GM19455 (cell line): Measurements from ENCODE around the gene ROCK2.
A peak's percentile ranks its signal among the peaks of the same experiment; 100 is the strongest.
"Not testable (repeated sequence)": the region's sequence is repeated elsewhere in the genome, so short reads cannot be mapped to it uniquely, and the experiment has no call there.

Experiments
- ATAC-seq: cut with Tn5 transposase; IDR thresholded peaks from one replicate; pipeline ENCODE4 v1.9.1; 2021; ENCODE audit not compliant: unreplicated experiment

Gene ROCK2

DNA sequence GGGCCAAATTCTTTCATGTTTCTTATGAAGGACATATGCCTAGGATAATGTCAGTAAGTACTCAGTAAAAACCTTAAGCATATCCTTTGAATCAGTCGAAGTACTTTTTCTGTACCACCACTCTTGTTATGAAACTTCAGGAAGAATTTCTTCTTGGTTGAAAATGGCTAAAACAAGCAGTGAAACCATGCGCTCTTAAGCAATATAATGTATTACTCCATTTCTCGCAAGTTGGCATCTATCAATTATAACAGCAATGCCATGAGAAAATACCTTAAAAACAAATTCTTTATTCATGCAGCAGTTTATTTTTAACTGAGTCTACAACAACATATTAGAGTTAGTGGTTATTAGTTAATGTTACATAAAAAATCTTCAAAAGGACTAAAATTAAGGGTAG, 148.2 kb downstream of the ROCK2 start:
- ATAC-seq: no peak

DNA sequence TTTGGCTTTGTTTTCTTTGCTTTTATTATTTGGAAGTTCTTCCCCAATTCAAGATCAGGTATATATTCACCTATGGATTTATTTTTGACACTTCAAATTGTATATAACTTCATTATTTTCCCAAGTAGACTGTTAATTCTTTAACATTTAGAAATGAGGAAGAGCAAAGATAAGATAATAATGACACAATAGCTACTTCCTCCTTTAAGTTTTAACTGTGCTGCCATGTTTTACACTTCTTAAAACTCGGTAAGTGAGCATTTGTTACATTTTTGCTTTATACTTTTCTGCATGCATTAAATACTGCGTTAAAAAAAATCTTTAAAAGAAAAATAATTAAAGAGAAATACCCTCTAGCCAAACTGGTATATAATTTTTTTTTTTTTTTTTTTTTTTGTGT, 156.7 kb downstream of the ROCK2 start:
- ATAC-seq: no peak

DNA sequence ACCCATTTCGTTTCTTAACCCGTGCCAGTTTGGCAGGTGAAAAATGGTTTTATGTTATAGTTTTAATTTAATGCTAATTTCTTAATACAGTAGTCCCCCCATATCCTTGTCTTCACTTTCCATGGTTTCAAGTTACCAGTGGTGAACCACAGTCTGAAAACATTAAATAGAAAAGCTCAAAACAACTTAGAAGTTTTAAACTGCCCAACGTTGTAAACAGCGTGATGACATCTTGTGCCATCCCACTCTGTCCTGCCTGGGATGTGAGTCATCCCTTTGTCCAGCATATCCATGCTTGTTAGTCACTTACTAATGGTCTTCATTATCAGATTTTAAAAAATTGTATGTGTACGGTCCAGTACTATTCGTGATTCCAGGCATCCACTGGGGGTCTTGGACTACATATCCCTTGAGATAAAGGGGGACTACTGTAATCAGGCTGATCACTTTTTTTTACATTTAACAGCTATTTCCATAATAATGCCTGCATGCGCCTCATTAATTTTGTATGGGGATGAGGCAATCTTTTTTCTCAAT, 157.3 kb downstream of the ROCK2 start:
- ATAC-seq: no peak

- ATAC-seq: no peak
Measured at GRCh38 chr2:11186145-11186544, 158.3 kb downstream of the ROCK2 start.

DNA sequence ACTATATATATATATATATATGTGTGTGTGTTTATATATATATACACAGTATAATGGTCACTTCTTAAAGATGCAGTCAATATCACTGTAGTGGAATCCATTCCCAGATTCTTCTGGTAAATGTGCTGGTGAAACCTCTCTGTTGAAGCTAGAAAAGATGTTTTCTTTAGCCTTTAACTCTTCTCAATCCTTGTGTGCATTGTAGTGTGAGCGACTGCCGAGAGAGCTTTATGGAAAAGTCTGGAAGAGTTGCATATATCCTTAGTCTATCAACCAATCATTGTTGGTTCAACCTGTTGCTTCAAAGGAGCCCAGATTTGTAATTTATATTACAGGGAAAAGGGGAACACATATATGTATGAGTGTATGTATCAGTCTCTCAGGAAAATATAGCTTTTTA, 161.5 kb downstream of the ROCK2 start:
- ATAC-seq: no peak

GRCh38 chr2:11180653-11181052, 163.8 kb downstream of the ROCK2 start:
- ATAC-seq: no peak

DNA sequence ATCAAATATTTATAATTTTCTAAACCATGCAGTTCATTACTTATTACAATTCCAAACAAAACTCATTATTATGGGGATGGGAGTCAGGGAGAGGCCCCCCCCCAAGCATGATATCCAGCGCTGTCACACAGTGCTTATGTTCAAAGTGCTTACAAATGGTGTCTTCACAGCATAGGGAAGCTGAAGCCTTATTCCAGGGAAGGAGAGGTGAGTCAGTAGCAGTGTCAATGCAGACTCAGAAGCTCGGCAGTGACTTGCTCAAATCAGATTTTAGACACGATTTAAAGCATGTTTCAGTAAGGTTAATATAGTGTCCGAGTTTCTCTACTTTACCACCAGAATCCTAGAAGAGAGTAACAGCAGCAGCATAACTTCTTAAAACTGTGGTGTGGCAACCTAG, 164.5 kb downstream of the ROCK2 start:
- no peak for ATAC-seq

GRCh38 chr2:11179196-11179595, 165.2 kb downstream of the ROCK2 start:
- no peak for ATAC-seq

- no peak for ATAC-seq
Measured at GRCh38 chr2:11177871-11178690, 166.4 kb downstream of the ROCK2 start.

DNA sequence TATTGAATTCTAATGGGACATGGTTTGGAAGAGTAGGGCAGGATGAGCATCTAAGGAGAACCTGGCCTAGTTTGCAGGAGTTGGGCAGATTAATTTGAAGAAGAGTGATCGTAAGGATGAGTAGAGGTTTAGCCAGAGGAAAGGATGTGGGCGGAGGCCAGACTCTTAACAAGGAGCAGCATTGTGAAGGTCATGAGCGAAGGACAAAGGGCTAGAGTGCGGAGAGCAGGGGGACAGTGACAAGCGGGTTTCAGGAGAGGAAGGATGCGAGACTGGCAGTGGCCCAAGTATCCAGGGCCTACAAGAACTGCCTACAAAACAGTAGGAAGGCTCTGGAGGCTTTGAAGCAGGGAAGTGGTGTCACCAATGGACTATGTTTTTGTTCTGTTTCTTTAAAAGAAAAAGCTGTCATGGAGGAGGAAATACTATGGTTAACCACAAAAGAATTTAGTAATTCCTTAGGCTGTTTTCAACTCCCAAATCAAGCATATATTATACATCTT, 169.1 kb downstream of the ROCK2 start:
- ATAC-seq: no peak

DNA sequence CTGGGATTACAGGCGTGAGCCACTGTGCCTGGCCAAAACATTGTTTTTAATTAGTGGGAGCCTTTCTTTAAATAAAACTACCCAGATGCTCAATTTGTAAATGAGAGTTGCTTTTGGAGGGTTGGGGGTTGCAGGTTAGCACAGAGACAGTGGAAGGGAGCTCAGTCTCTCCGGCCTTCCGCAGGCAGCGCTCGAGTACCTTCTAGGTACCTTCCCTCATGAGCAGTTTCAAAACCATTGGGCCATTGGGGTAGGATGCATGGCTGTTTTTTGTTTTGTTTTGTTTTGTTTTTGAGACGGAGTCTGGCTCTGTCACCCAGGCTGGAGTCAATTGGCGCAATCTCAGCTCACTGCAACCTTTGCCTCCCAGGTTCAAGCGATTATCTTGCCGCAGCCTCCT, 170.2 kb downstream of the ROCK2 start:
- ATAC-seq: no peak

DNA sequence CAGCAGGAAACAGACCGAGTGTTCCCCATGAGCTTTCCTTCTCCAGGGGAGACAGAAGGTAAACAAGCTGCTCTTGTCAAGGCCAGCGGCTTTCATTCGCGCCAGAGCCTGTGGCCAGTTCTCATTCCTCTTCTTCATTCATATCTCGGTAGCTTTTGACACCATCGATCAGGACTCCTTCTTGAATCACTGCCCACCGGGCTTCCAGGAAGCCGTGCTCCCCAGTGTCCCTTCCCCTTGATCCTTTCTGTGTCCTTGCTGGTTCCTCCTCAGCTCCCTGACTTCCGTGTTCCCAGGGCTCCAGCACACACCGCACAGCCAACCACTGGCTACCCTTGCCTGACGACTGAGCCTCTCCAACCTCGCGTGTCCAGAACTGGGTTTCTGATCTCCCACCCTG, 175.1 kb downstream of the ROCK2 start:
- no peak for ATAC-seq

GRCh38 chr2:11168488-11168887, 175.9 kb downstream of the ROCK2 start:
- ATAC-seq: no peak

GRCh38 chr2:11166476-11166875, 178.0 kb downstream of the ROCK2 start:
- ATAC-seq: no peak

DNA sequence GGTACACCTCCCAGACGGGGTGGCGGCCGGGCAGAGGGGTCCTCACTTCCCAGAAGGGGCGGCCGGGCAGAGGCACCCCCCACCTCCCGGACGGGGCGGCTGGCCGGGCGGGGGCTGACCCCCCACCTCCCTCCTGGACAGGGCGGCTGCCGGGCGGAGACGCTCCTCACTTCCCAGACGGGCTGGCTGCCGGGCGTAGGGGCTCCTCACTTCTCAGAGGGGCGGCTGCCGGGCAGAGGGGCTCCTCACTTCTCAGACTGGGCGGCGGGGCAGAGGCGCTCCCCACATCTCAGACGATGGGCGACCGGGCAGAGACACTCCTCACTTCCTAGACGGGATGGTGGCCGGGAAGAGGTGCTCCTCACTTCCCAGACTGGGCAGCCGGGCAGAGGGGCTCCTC, 179.4 kb downstream of the ROCK2 start:
- not testable (repeated sequence) for ATAC-seq

DNA sequence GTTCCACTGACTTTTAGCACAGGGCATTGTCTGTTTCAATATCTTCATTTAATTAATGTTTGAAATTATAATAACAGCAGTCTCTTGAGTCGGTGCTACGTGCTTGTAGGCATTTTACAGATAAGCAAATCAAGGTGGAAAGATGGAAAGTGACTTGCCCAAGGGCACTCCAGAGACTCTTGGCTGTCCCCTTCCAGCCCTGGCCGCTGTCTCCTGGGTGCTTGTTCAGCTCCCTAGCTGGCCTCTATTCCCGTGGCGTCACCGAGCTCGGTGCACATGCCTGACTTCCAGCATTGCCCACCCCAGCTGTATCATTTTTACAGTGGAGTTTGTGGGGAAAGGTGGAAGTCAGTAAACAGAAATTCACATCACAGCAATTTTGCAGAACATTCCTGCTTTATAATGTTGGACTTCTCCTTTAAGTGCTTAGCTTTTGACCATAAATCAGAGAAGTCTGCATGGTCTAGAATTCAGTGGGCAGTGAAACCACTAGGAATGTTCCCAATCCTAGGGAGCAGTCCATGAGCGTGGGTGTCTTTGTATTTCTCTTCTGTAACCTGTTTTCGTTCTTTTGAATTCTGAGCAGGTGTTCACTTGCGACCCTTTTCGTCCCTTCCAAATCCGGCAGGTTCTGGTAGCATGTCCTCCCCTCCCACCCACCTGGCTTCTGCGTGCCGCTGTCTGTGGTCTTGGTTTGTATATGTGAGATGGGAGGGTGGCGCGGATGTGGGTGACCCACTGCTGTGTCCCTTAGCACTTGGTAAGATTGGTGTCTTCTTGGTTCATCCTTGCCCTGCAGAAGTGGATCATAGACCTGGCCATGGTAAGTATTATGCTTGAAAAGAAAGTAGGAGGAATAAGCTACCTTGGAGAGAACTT, 180.8 kb downstream of the ROCK2 start:
- ATAC-seq: no peak

- no peak for ATAC-seq
Measured at GRCh38 chr2:11161747-11162146, 182.7 kb downstream of the ROCK2 start.

- peak; percentile 58 for ATAC-seq
Measured at GRCh38 chr2:11160731-11161455, 183.5 kb downstream of the ROCK2 start.

DNA sequence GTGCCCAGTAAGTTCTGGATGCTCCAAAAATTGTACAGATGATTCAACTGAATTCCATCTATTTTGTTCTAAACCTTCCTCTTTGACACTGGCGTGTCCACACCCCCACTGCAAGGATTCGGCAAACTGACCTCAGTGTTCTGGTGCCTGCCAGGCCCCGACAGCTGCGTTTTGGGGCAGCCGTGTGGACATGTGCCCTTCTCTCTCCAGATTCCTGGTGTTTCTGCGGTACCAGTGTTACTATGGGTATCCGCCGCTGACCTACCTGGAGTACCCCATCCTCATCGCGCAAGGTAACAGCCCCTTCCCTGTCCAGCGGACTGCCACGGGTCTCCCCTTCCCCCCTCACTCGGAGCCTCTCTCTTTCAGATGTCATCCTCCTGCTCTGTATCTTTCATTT, 184.2 kb downstream of the ROCK2 start:
- no peak for ATAC-seq

DNA sequence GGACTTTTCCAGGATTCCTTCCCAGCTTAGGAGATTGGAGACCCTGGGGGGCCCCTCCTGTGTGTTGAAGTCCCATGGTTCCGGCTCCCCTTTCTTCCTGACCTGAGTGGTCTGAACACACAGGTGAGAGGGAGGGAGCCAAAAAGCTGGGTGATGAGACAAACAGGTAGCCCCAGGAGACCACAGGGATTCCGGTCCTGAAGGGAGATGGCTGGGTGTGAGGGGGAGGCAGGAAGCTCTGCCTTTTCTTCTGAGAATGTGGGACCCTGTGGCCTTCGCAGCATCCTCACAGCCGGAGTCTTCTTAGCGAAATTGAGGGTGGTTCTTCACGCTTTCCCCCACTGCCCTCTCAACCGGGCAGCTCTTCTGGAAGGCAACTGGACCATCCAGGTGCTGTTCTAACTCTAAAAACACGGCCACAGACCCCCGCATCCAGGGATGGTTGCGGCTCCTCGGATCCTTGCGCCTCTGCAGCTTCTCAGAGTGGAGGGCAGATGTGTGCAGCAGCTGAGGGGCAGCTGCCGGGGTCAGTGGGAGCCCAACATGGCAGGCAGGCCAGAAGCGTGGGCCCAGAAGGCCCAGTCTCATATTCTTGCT, 184.8 kb downstream of the ROCK2 start:
- no peak for ATAC-seq
